ENCODE measurements around the gene TMEM250.
A peak's percentile ranks its signal among the peaks of the same experiment; 100 is the strongest.

TMEM250 gene

DNA sequence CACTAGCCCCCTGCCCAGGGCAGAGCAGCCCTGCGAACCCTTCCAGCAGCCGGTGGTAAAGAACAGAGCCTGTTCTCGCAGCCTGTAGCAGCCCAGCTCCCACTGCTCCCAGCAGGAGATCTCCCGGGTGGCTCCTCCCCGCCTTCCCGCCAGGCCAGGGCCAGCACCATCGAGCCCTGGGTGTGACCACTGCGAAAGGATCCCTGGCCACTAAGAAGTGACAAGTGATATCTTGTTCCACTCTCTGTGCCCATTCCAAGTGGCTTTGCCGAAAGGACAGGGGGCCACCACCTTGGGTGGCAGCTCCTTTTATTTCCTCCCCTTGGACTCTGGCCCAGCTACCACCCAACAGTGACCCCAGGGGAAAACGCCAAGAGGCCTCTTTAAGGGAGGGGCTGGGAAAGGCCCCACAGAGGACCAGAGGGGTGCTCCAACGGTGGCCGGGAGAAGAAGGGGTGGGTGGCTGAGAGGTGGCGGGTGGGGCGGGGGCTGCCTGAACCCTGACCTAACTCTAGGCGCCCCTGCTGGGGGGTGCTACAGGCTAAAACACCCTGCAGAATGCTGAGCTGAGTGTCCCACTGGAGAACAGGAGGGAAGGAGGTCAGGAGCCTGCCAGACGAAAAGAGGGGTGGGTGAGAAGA is 25.2 kb downstream of the TMEM250 start:
- Histone ChIP-seq H3K9ac (peak overlapping the region in 4 of 11 experiments; percentile 71 to 89 (median 82); a peak in 6 of 22 replicates), H3K27me3 (peaks cover 29 to 79% (median 68%) of the 10 kb centered on the region in 11 experiments), H3K27ac (peak overlapping the region in 2 of 11 experiments; percentile 58 to 75; a peak in 4 of 22 replicates), H3K4me3 (peak overlapping the region in 6 of 10 experiments; percentile 58 to 86 (median 76); a peak in 9 of 20 replicates), H3K9me3 (replicated peaks in 1 of 11) (no peaks in the 10 kb centered on the region), H3K36me3 (no peaks in the 10 kb centered on the region; a peak in 1 of 22 replicates), H4K20me1 (peaks cover 0 to 52% (median 0%) of the 10 kb centered on the region in 11 experiments; a peak in 8 of 22 replicates), H3K4me2 (peak overlapping the region in 10 of 11 experiments; percentile 74 to 98 (median 83); a peak in 14 of 22 replicates), H3K4me1 (peaks cover 30 to 71% (median 52%) of the 10 kb centered on the region in 10 experiments)
- TF ChIP-seq Cebpa-rat (IDR thresholded peaks at IDR 0.05): no peak

DNA sequence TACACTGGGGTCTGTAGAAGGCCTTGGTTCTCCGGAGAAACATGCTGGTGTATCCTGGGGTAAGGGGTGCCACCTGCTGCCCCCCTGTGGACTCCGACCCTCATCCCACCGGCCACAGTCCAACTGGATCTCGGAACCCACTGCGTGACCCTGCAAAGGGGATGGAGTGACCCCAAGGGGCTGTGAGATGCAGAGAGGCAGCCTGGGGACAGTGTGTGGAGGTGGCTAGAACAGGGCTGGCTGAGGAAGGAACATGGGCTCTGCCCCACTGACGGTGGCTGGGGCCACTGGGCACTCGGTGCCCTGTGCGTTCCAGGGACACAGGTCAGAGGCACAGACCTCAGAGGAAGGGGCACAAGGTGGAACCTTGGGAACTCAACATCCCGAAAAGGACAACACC is 25.9 kb downstream of the TMEM250 start:
- Histone ChIP-seq H3K9ac (peak overlapping the region in 3 of 11 experiments; percentile 35 to 89 (median 88); a peak in 3 of 22 replicates), H3K4me1 (peaks cover 38 to 77% (median 60%) of the 10 kb centered on the region in 10 experiments), H3K9me3 (replicated peaks in 1 of 11) (no peaks in the 10 kb centered on the region), H3K27ac (no peak overlapping the region), H3K27me3 (peaks cover 29 to 81% (median 68%) of the 10 kb centered on the region in 11 experiments), H3K4me2 (peak overlapping the region in 4 of 11 experiments; percentile 87 to 98 (median 96); a peak in 8 of 22 replicates), H3K36me3 (no peaks in the 10 kb centered on the region; a peak in 1 of 22 replicates), H4K20me1 (peaks cover 0 to 60% (median 0%) of the 10 kb centered on the region in 11 experiments; a peak in 8 of 22 replicates), H3K4me3 (peak overlapping the region in 2 of 10 experiments; percentile 75 to 86; a peak in 3 of 20 replicates)
- TF ChIP-seq Cebpa-rat (IDR thresholded peaks at IDR 0.05): no peak

DNA sequence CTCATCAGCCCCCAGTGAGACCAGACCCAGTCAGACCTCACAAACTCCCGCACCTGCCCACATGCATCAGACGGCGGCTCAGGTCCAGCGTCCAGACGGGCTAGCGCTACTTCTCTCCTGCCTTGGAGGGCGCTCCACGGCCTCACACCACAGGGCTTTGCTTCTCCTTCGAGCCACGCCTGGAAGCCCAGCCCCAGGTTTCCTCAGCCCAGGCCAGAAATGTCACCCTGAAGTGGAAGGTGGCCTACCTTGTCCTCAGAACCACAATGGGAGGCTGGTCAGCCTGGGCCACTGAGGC is 26.4 kb downstream of the TMEM250 start:
- H3K4me1 ChIP-seq: peaks cover 42 to 82% (median 64%) of the 10 kb centered on the region in 10 experiments
- no peak for TF ChIP-seq Cebpa-rat (IDR thresholded peaks at IDR 0.05)

DNA sequence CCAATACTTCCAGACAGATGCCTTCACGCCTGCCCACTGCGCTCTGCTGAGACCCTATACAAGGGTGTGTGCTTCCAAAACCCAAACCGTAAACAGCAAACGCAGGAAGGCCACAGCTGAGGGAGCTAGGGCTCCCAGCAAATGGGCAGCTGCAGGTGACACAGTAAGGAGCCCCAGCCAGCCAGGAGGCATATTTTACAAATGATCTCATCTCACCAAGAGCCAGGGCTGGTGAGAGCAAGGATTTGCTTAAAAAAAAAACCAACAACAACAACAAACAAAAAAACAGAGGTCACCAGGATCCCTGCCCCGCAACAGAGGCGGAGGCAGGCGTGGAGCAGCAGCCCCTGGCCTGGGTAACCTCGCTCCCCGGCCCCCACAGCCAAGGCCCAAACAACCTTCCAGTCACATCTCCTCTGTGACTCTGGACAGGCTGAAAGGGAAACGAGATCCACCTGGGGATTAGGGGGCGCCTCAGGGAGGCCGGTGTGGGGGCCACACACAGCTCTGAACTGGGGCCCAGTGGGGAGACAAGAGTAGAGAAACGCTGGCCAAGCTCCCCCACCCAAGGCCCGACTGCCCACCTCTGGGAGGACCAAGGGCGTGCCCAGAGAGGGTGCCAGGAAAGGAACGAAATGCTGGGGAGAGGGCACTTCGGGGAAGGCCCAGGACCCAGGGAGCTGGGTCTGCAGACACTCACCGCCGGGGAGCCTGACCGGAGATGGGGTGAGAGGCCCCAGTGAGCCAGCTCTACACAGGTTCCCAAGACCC is 26.9 kb downstream of the TMEM250 start:
- Histone ChIP-seq H3K36me3 (no peaks in the 10 kb centered on the region; a peak in 1 of 22 replicates), H3K4me2 (peak overlapping the region in 7 of 11 experiments; percentile 41 to 98 (median 94); a peak in 12 of 22 replicates), H3K9ac (peak overlapping the region in 7 of 11 experiments; percentile 29 to 88 (median 65); a peak in 9 of 22 replicates), H3K27me3 (peaks cover 19 to 80% (median 67%) of the 10 kb centered on the region in 11 experiments), H3K4me3 (no peak overlapping the region), H3K9me3 (replicated peaks in 1 of 11) (no peaks in the 10 kb centered on the region), H3K27ac (peak overlapping the region in 8 of 11 experiments; percentile 4 to 86 (median 77); a peak in 10 of 22 replicates), H4K20me1 (peaks cover 0 to 69% (median 0%) of the 10 kb centered on the region in 11 experiments; a peak in 8 of 22 replicates), H3K4me1 (peaks cover 47 to 87% (median 69%) of the 10 kb centered on the region in 10 experiments)
- TF ChIP-seq Cebpa-rat (IDR thresholded peaks at IDR 0.05): no peak

More for the DNA sequence above, 26.4 kb downstream of the TMEM250 start:
- H3K4me3 ChIP-seq: no peak overlapping the region; a peak in 1 of 20 replicates
- peak overlapping the region in 4 of 11 experiments; percentile 47 to 88 (median 68); a peak in 5 of 22 replicates for H3K9ac ChIP-seq
- peaks cover 0 to 64% (median 0%) of the 10 kb centered on the region in 11 experiments; a peak in 8 of 22 replicates for H4K20me1 ChIP-seq
- peak overlapping the region in 2 of 11 experiments; percentile 79 to 86; a peak in 2 of 22 replicates for H3K27ac ChIP-seq
- H3K9me3 ChIP-seq (replicated peaks in 1 of 11): no peaks in the 10 kb centered on the region
- H3K27me3 ChIP-seq: peaks cover 24 to 81% (median 68%) of the 10 kb centered on the region in 11 experiments
- H3K4me2 ChIP-seq: peak overlapping the region in 5 of 11 experiments; percentile 87 to 98 (median 96); a peak in 8 of 22 replicates
- no peaks in the 10 kb centered on the region; a peak in 1 of 22 replicates for H3K36me3 ChIP-seq

DNA sequence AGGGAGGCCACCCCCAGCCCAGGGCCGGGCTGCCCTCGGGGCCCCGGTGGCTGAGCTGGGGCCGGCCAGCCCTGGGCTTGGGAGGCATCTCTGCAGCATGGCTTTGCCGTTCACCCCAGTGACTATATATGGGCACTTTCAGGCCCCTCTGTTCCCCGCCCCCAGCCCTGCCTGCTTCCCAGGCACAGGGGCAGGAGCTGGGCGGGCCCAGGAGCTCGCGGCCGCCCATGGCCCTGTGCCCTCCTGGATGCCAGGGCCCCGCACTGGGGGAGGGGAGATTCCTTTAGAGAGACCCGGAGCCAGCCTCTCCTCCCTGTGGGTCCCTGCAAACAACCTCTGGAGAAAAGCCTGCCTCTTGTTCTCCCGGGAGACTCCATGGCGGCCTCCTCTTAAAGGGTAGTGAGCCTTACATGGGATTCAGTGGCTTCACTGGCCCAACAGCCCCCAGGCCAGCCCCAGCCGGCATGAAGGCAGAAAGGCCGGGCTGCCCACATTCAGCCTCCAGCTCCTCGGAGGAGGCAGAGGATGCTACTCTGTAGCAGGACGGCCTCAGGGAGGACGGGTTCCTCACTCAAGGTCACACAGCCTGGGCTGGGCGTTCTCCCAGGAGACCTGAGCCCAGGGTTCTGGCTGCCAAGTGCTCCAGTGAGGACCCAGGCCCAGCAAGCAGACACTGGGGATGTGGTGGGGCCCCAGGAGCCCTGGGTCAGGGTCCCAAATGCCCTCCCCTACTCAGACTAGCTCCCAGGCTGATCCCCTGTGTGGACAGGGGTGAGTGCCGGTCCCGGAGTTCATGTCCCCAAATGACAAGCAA is 27.7 kb downstream of the TMEM250 start:
- no peak for TF ChIP-seq Cebpa-rat (IDR thresholded peaks at IDR 0.05)
- Histone ChIP-seq H3K4me3 (peak overlapping the region in 1 of 10 experiments; percentile 21; a peak in 1 of 20 replicates), H4K20me1 (peaks cover 0 to 77% (median 0%) of the 10 kb centered on the region in 11 experiments; a peak in 8 of 22 replicates), H3K9ac (peak overlapping the region; percentile 29 to 88 (median 60); a peak in 18 of 22 replicates), H3K4me2 (peak overlapping the region in 10 of 11 experiments; percentile 5 to 98 (median 90); a peak in 20 of 22 replicates), H3K36me3 (no peaks in the 10 kb centered on the region; a peak in 1 of 22 replicates), H3K27me3 (peaks cover 12 to 72% (median 60%) of the 10 kb centered on the region in 11 experiments), H3K4me1 (peaks cover 55 to 91% (median 74%) of the 10 kb centered on the region in 10 experiments), H3K27ac (peak overlapping the region in 10 of 11 experiments; percentile 74 to 86 (median 82); a peak in 17 of 22 replicates), H3K9me3 (replicated peaks in 1 of 11) (no peaks in the 10 kb centered on the region)

DNA sequence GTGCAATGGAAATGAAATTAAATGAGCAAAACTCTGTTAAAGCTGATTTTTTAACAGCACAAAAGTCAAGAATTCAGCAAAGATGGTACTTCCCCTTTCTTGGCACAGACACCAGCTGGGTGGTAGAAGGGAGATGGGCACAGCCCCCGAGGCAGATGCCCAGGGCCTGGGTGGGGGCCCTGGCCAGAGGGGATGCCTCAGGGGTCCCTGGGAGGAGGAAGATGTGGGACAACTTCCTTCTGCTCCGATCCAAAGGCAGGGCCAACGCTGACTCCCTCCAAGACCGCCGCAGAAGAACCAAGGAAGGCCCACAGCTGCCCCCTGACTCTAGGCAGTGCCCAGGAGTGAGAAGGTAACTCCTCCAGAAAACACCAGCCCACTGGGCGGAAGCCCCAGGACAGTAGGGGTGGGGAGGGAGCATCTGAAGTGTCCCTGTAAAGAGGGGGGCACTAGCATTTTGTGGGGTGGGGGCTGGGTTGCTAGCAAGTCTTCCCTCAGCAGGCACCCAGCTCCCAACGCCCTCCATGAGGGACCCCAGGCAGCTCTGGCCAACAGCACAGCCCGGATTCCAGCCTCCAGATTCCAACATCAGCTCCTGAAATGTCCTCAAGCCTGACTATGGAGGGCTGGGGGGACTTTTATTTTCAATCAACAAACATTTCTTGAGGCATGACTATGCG is 28.5 kb downstream of the TMEM250 start:
- Histone ChIP-seq H3K9ac (peak overlapping the region; percentile 29 to 88 (median 60); a peak in 19 of 22 replicates), H3K4me3 (peak overlapping the region in 1 of 10 experiments; percentile 21; a peak in 1 of 20 replicates), H3K4me1 (peaks cover 63 to 95% (median 80%) of the 10 kb centered on the region in 10 experiments), H3K4me2 (peak overlapping the region; percentile 41 to 98 (median 93); a peak in 21 of 22 replicates), H3K9me3 (replicated peaks in 1 of 11) (no peaks in the 10 kb centered on the region), H3K36me3 (peaks cover 0 to 4% (median 0%) of the 10 kb centered on the region in 11 experiments; a peak in 1 of 22 replicates), H3K27me3 (peaks cover 7 to 64% (median 52%) of the 10 kb centered on the region in 11 experiments), H4K20me1 (peaks cover 0 to 85% (median 0%) of the 10 kb centered on the region in 11 experiments; a peak in 8 of 22 replicates), H3K27ac (peak overlapping the region; percentile 50 to 86 (median 81); a peak in 20 of 22 replicates)
- TF ChIP-seq Cebpa-rat (IDR thresholded peaks at IDR 0.05): no peak

DNA sequence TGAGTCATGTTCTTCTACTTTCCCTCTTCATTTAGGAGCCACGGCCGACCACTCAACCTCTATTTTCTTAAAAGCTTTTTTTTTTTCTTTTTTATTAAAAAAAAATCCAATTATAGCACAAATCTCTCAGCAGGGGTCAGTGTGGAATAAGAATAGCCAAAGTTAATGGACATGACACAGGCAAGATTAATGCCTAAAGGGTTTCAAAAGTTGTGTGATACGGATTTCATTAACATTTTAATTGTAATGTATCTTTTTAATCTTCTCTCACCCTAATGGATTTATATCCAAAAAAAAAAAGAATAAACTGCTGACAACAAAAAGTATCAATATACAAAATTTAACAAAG is 29.0 kb downstream of the TMEM250 start:
- H3K36me3 ChIP-seq: peaks cover 0 to 4% (median 0%) of the 10 kb centered on the region in 11 experiments; a peak in 1 of 22 replicates
- TF ChIP-seq Cebpa-rat (IDR thresholded peaks at IDR 0.05): no peak
- peak overlapping the region; percentile 60 to 88 (median 75) for H3K9ac ChIP-seq
- H3K27ac ChIP-seq: peak overlapping the region; percentile 50 to 86 (median 81); a peak in 21 of 22 replicates
- peaks cover 7 to 59% (median 47%) of the 10 kb centered on the region in 11 experiments for H3K27me3 ChIP-seq
- H3K4me1 ChIP-seq: peaks cover 68 to 100% (median 85%) of the 10 kb centered on the region in 10 experiments
- H3K4me2 ChIP-seq: peak overlapping the region; percentile 87 to 98 (median 93)
- no peaks in the 10 kb centered on the region for H3K9me3 ChIP-seq (replicated peaks in 1 of 11)
- H3K4me3 ChIP-seq: peak overlapping the region in 2 of 10 experiments; percentile 26 to 43; a peak in 2 of 20 replicates
- H4K20me1 ChIP-seq: peaks cover 0 to 90% (median 0%) of the 10 kb centered on the region in 11 experiments; a peak in 8 of 22 replicates
